HepG2 (cell line): ENCODE results near the gene NAT9. TPM values are rescaled to one million over a fixed set of nuclear protein-coding genes. Genes with fewer than 3 reads are reported as not detected.

Experiments used
- ARNT2 ChIP-seq: sonication (generic); formaldehyde crosslinking; IDR thresholded peaks from 2 replicates; pipeline ENCODE4 v1.8.0; 2022; ENCODE audit warnings: mild to moderate bottlenecking, low read depth, missing genetic modification reagents, moderate library complexity
- ATF7 ChIP-seq, 2 experiments: fragments of 450-650 bp in 1 of 2; sonication (generic) in 1 of 2; formaldehyde crosslinking in 1 of 2; IDR thresholded peaks; 2 replicates each; pipeline versions ENCODE4 v1.4.0 to v1.6.1; 2016 to 2020; ENCODE audit warnings: antibody characterized with exemption in 1 of 2, mild to moderate bottlenecking in 1 of 2, missing genetic modification reagents in 1 of 2
- ATF7-NPFF ChIP-seq: sonication (generic); formaldehyde crosslinking; IDR thresholded peaks from 2 replicates; pipeline ENCODE4 v1.8.1; 2023; ENCODE audit warnings: mild to moderate bottlenecking, low read depth, missing genetic modification reagents, moderate library complexity
- ATRX ChIP-seq: sonication (generic); formaldehyde crosslinking; IDR thresholded peaks from 2 replicates; pipeline ENCODE4 v1.4.0; 2020; ENCODE audit warnings: missing genetic modification reagents, borderline replicate concordance
- CEBPG ChIP-seq: IDR thresholded peaks from 2 replicates; pipeline ENCODE4 v1.6.1; 2016
- HMGA1 ChIP-seq: sonication (generic); formaldehyde crosslinking; conservative IDR thresholded peaks from 2 replicates; pipeline ENCODE4 v1.4.0; 2020; ENCODE audit warnings: missing genetic modification reagents
- HNF4A ChIP-seq: sonication (generic); formaldehyde crosslinking; IDR thresholded peaks from 2 replicates; pipeline ENCODE4 v1.4.0; 2020; ENCODE audit warnings: missing genetic modification reagents
- HOXA5 ChIP-seq: sonication (generic); formaldehyde crosslinking; IDR thresholded peaks from 2 replicates; pipeline ENCODE4 v1.4.0; 2020; ENCODE audit warnings: missing genetic modification reagents
- JDP2 ChIP-seq: sonication (generic); formaldehyde crosslinking; IDR thresholded peaks from 2 replicates; pipeline ENCODE4 v1.8.1; 2022; ENCODE audit warnings: missing genetic modification reagents, borderline replicate concordance
- KDM5A ChIP-seq: fragments of 200-600 bp; sonication (generic); IDR thresholded peaks from 2 replicates; pipeline ENCODE4 v1.7.0; 2018; ENCODE audit warnings: antibody characterized with exemption, mild to moderate bottlenecking, low read length, borderline replicate concordance
- LCORL ChIP-seq, 2 experiments: fragments of 450-650 bp in 1 of 2; sonication (generic) in 1 of 2; formaldehyde crosslinking in 1 of 2; IDR thresholded peaks; 2 replicates each; pipeline versions ENCODE4 v1.5.0 to v1.6.1; 2017 to 2020; ENCODE audit warnings: antibody characterized with exemption in 1 of 2, missing genetic modification reagents in 1 of 2
- MEIS2 ChIP-seq: sonication (generic); formaldehyde crosslinking; IDR thresholded peaks from 2 replicates; pipeline ENCODE4 v1.9.0; 2021; ENCODE audit warnings: mild to moderate bottlenecking, missing genetic modification reagents
- NPAS2 ChIP-seq: sonication (generic); formaldehyde crosslinking; IDR thresholded peaks from 2 replicates; pipeline ENCODE4 v1.8.0; 2022; ENCODE audit warnings: mild to moderate bottlenecking, missing genetic modification reagents, borderline replicate concordance
- RBFOX2 ChIP-seq: fragments of 200-400 bp; formaldehyde crosslinking; IDR thresholded peaks from 2 replicates; pipeline ENCODE4 v1.6.1; 2017; ENCODE audit warnings: low read depth, mild to moderate bottlenecking, low read length
- SMAD3 ChIP-seq: sonication (generic); formaldehyde crosslinking; IDR thresholded peaks from 2 replicates; pipeline ENCODE4 v1.4.0; 2020; ENCODE audit warnings: missing genetic modification reagents
- SPEN ChIP-seq: sonication (generic); formaldehyde crosslinking; IDR thresholded peaks from 2 replicates; pipeline ENCODE4 v1.5.1; 2020; ENCODE audit warnings: low read depth, mild to moderate bottlenecking, missing genetic modification reagents
- TCF12 ChIP-seq, 2 experiments: fragments of 450-650 bp in 1 of 2; sonication (generic) in 1 of 2; formaldehyde crosslinking in 1 of 2; IDR thresholded peaks; 2 replicates each; pipeline versions ENCODE4 v1.6.1 to v1.8.0; 2017 to 2022; ENCODE audit warnings: antibody characterized with exemption in 1 of 2, mild to moderate bottlenecking in 1 of 2, missing genetic modification reagents in 1 of 2, moderate library complexity in 1 of 2
- ZNF224 ChIP-seq: sonication (generic); formaldehyde crosslinking; IDR thresholded peaks from 2 replicates; pipeline ENCODE4 v1.5.0; 2020; ENCODE audit warnings: mild to moderate bottlenecking, missing genetic modification reagents
- ZNF431 ChIP-seq: sonication (generic); formaldehyde crosslinking; IDR thresholded peaks from 2 replicates; pipeline ENCODE4 v1.9.0; 2022; ENCODE audit warnings: missing genetic modification reagents, low read depth, mild to moderate bottlenecking, borderline replicate concordance
- ZNF557 ChIP-seq: sonication (generic); formaldehyde crosslinking; IDR thresholded peaks from 2 replicates; pipeline ENCODE4 v1.4.0; 2020; ENCODE audit warnings: missing genetic modification reagents
- ZNF674 ChIP-seq: sonication (generic); formaldehyde crosslinking; IDR thresholded peaks from 2 replicates; pipeline ENCODE4 v1.5.0; 2020; ENCODE audit warnings: low read depth, mild to moderate bottlenecking, missing genetic modification reagents
- ZNF788 ChIP-seq: sonication (generic); formaldehyde crosslinking; IDR thresholded peaks from 2 replicates; pipeline ENCODE4 v1.5.0; 2020; ENCODE audit warnings: mild to moderate bottlenecking, missing genetic modification reagents, borderline replicate concordance
- ZSCAN12 ChIP-seq: sonication (generic); formaldehyde crosslinking; IDR thresholded peaks from 2 replicates; pipeline ENCODE4 v1.9.0; 2021; ENCODE audit warnings: mild to moderate bottlenecking, missing genetic modification reagents
- ZSCAN29 ChIP-seq: sonication (generic); formaldehyde crosslinking; conservative IDR thresholded peaks from 2 replicates; pipeline ENCODE4 v1.4.0; 2020; ENCODE audit warnings: mild to moderate bottlenecking, missing genetic modification reagents
- polyA plus RNA-seq, 8 experiments: library from polyadenylated mRNA; depleted of rRNA in 3 of 8; stranded (reverse) in 7 of 8; unstranded in 1 of 8; fragments of >200 nt; fragmentation: Illumina TruSeq in 4 of 8; extraction: Trizol in 4 of 8; gene quantifications; 2 replicates each; pipeline versions ENCODE4 v1.2.1 to v1.2.3, GENCODE V29; 2011 to 2016; ENCODE audit warnings: low read depth in 4 of 8, missing spikeins in 1 of 8, mixed read lengths in 1 of 8; ENCODE audit not compliant: insufficient read depth in 1 of 8
- total RNA-seq, 5 experiments: library from RNA; depleted of rRNA; stranded (reverse); fragments of >200 nt; fragmentation: Illumina TruSeq; extraction: Trizol; gene quantifications; 2 replicates each; pipeline ENCODE4 v1.2.3, GENCODE V29; 2016; ENCODE audit warnings: low read depth in 1 of 5
- TF ChIP-seq, protein P1 (sequence below): sonication (generic); formaldehyde crosslinking; IDR thresholded peaks from 2 replicates; pipeline ENCODE4 v1.8.1; 2022; ENCODE audit warnings: mild to moderate bottlenecking, missing genetic modification reagents
- TF ChIP-seq, protein P2 (sequence below): sonication (generic); formaldehyde crosslinking; IDR thresholded peaks from 2 replicates; pipeline ENCODE4 v1.4.0; 2020; ENCODE audit warnings: missing genetic modification reagents
- TF ChIP-seq, protein P3 (sequence below): IDR thresholded peaks from 2 replicates; pipeline ENCODE4 v1.6.1; 2016; ENCODE audit warnings: missing genetic modification reagents, missing compliant biosample characterization

Gene NAT9
- total and polyA plus RNA-seq, 2 of the 13 experiments (the other 11 are each of a cell fraction or from before 2014, with no cell fraction given) = 39.7 to 44.2 TPM

DNA sequence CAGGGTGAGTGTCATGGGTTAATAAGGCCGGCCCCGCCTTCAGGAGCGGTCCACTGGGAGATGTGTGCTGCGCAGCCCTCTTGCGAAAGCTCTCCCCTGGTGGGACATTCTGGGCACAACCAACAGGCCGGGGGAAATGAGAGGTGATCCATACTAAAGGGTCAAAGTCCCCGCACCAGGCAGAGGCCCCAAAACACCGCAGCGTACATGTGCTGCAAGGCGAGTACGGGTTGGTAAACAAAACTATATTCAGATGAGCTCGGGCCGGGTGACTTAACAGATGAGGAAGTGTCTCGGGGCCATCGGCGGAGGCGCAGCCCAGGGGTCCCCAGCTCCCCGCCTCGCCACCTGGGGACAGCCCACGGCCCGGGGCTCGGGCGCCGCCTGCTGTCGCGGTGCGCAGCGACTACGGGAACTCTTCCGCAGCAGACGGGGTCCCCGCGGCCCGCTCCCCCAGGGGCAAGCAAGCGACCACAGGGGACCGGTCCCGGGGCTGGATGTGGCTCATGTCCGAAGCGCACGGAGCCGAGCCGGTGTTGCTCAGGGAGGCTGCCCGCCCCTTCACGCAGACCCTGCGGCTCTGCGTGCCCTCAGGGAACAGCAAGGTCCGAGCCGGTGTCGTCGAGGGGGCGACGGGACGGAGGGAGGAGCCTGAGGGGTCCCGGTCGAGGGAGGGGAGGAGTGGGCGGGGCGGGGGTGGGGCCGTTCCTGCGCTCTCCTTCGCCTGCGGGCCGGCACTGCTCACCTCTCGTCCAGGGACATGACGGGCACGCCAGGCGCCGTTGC lies 39.4 kb downstream of the NAT9 start, which contains the start of gene RAB37 (continued):
- TF ChIP-seq ARNT2 (CRISPR knock-in tag) (peak; percentile 86), ZNF557 (no peak), SMAD3 (CRISPR knock-in tag) (peak; percentile 90), HOXA5 (peak; percentile 67; the same call in 1 of the 2 replicates), KDM5A (no peak), NPAS2 (no peak), HNF4A (peak; percentile 99), TCF12 (IDR thresholded peaks at IDR 0.05) (no peak), TCF12 (CRISPR knock-in tag; IDR thresholded peaks at IDR 0.05) (peak; percentile 61; the same call in 1 of the 2 replicates), ATF7-NPFF (peak; percentile 81), ZNF788 (CRISPR knock-in tag) (peak; percentile 83; the same call in 1 of the 2 replicates), ZSCAN29 (CRISPR knock-in tag) (0 out of 2 replicates have a peak, but pooled peaks have one; percentile 41), JDP2 (CRISPR knock-in tag) (no peak; the same call in 1 of the 2 replicates), ATF7 (IDR thresholded peaks at IDR 0.05) (no peak), ATF7 (CRISPR knock-in tag; IDR thresholded peaks at IDR 0.05) (peak; percentile 71; the same call in 1 of the 2 replicates), MEIS2 (CRISPR knock-in tag) (peak; percentile 78; the same call in 1 of the 2 replicates), ZNF224 (CRISPR knock-in tag) (peak; percentile 82), ZNF674 (no peak), LCORL (IDR thresholded peaks at IDR 0.05) (peak; percentile 78), LCORL (CRISPR knock-in tag; IDR thresholded peaks at IDR 0.05) (peak; percentile 100), HMGA1 (CRISPR knock-in tag) (no peak), SPEN (CRISPR knock-in tag) (peak; percentile 61), ZNF431 (CRISPR knock-in tag) (peak; percentile 90), ZSCAN12 (CRISPR knock-in tag) (no peak), CEBPG (CRISPR knock-in tag) (peak; percentile 97), ATRX (CRISPR knock-in tag) (no peak), RBFOX2 (peak; percentile 90)
- TF ChIP-seq, protein P1, sequence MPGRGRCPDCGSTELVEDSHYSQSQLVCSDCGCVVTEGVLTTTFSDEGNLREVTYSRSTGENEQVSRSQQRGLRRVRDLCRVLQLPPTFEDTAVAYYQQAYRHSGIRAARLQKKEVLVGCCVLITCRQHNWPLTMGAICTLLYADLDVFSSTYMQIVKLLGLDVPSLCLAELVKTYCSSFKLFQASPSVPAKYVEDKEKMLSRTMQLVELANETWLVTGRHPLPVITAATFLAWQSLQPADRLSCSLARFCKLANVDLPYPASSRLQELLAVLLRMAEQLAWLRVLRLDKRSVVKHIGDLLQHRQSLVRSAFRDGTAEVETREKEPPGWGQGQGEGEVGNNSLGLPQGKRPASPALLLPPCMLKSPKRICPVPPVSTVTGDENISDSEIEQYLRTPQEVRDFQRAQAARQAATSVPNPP (CRISPR knock-in tag) = peak; percentile 88; the same call in 1 of the 2 replicates
- TF ChIP-seq, protein P2, sequence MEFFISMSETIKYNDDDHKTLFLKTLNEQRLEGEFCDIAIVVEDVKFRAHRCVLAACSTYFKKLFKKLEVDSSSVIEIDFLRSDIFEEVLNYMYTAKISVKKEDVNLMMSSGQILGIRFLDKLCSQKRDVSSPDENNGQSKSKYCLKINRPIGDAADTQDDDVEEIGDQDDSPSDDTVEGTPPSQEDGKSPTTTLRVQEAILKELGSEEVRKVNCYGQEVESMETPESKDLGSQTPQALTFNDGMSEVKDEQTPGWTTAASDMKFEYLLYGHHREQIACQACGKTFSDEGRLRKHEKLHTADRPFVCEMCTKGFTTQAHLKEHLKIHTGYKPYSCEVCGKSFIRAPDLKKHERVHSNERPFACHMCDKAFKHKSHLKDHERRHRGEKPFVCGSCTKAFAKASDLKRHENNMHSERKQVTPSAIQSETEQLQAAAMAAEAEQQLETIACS (CRISPR knock-in tag) = no peak
- TF ChIP-seq, protein P3, sequence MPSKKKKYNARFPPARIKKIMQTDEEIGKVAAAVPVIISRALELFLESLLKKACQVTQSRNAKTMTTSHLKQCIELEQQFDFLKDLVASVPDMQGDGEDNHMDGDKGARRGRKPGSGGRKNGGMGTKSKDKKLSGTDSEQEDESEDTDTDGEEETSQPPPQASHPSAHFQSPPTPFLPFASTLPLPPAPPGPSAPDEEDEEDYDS (CRISPR knock-in tag) = no peak
